Measurements from ENCODE around the gene ALDH16A1. TPM values are rescaled to one million over a fixed set of nuclear protein-coding genes. Genes with fewer than 3 reads are reported as not detected.

The ALDH16A1 gene
- total and polyA plus RNA-seq, 2 donors (not counting 3 experiments of a cell fraction or from before 2014, with no cell fraction given): 27.6 to 33.2 TPM

- H3K4me1 ChIP-seq (ENCODE audit: control insufficient read depth, extremely low read depth, insufficient read depth, low read length): peaks cover 36% of the 10 kb centered on the region
- H3K27me3 ChIP-seq (ENCODE audit: control insufficient read depth in 2 of 2, insufficient read depth in 2 of 2, low read length in 2 of 2): no peaks in the 10 kb centered on the region
- H2AFZ ChIP-seq (ENCODE audit: low read depth, low read length): no peak overlapping the region
- DNase-seq (ENCODE audit: low read depth, low spot score) (no peak), FAIRE-seq (no peak)
- H3K9me3 ChIP-seq (replicated peaks; ENCODE audit: control insufficient read depth, insufficient read depth, low read length): no peaks in the 10 kb centered on the region
- peaks cover 29% of the 10 kb centered on the region for H3K79me2 ChIP-seq (ENCODE audit: control insufficient read depth, insufficient read depth, low read length)
- no peaks in the 10 kb centered on the region for H3K9me1 ChIP-seq (replicated peaks; ENCODE audit: control insufficient read depth, extremely low read depth, insufficient read depth, low read length)
- peaks cover 9 to 24% of the 10 kb centered on the region in 2 experiments for H3K36me3 ChIP-seq (ENCODE audit: control insufficient read depth in 2 of 2, extremely low read depth in 1 of 2, insufficient read depth in 2 of 2, low read length in 2 of 2)
- no peak overlapping the region for H3K4me3 ChIP-seq (replicated peaks in 1 of 3; ENCODE audit: insufficient read depth in 1 of 3, low read depth in 1 of 3, low read length in 3 of 3)
- BruUV-seq (replicated peaks): no TSS peak
- H3K9ac ChIP-seq (replicated peaks; ENCODE audit: extremely low read depth, insufficient read depth, low read length): no peak overlapping the region
- H4K20me1 ChIP-seq (replicated peaks; ENCODE audit: control insufficient read depth, extremely low read depth, insufficient read depth, low read length): peaks cover 3% of the 10 kb centered on the region
- peak overlapping the region; percentile 35 for H3K4me2 ChIP-seq (ENCODE audit: insufficient read depth, low read length)
- TF ChIP-seq POLR2A (IDR thresholded peaks at IDR 0.05; ENCODE audit: low read depth, low read length) (no peak), MAX (IDR thresholded peaks at IDR 0.05; ENCODE audit: insufficient read depth, insufficient read length) (no peak), CTCF (IDR thresholded peaks at IDR 0.05; ENCODE audit: extremely low read depth in 1 of 2, insufficient read depth in 1 of 2, low read depth in 1 of 2, low read length in 2 of 2) (no peak), MYC (IDR thresholded peaks at IDR 0.05; ENCODE audit: low read depth, low read length) (no peak), EZH2 (IDR thresholded peaks at IDR 0.05; ENCODE audit: borderline replicate concordance, low read depth, low read length, severe bottlenecking) (no peak), GATA2 (IDR thresholded peaks at IDR 0.05; ENCODE audit: insufficient read depth, insufficient read length, low read depth, low read length) (no peak), POLR2AphosphoS5 (IDR thresholded peaks at IDR 0.05; ENCODE audit: insufficient read depth, low read depth, low read length) (no peak), FOS (IDR thresholded peaks at IDR 0.05; ENCODE audit: borderline replicate concordance, insufficient read depth, low read length) (no peak), JUN (IDR thresholded peaks at IDR 0.05; ENCODE audit: borderline replicate concordance, insufficient read depth, insufficient read length, low read depth) (no peak)
- H3K27ac ChIP-seq (ENCODE audit: insufficient read depth, low read depth, low read length): no peak overlapping the region
- ChIA-PET CTCF (interaction anchor here (1.3 kb wide), 1 partner anchor 23 kb away, joined by 3 read pairs; no protein-coding TSS in a partner anchor), POLR2A (interaction anchor here (0.8 to 1.1 kb wide), 2 partner anchors 72 to 177 kb away, joined by 3 to 4 read pairs; no protein-coding TSS in a partner anchor)
- intact Hi-C loops (cut with micrococcal nuclease) (loop anchor here (5.0 kb wide), 1 partner anchor 308 kb away; no protein-coding TSS in a partner anchor), dilution Hi-C loops (cut with MboI; ENCODE audit: extremely low pct_ligation_motif_present, low sequenced_read_pairs) (no loop called here)
These were observed 46.1 kb downstream of the ALDH16A1 start for GRCh38 chr19:49499030-49499670.
